Stomach (tissue), 9 donors: ENCODE measurements around the gene TCEAL2. TPM values are rescaled to one million over a fixed set of nuclear protein-coding genes. Genes with fewer than 3 reads are reported as not detected.

Source experiments
- DNase-seq, 2 donors: peaks; one replicate each; pipeline versions ENCODE4 v3.0.0 to v3.0.0-alpha.2; 2013 to 2019
- H3K27ac ChIP-seq, 5 donors: fragments of 200-600 bp in 4 of 5; sonication (generic) in 4 of 5; one replicate each; pipeline ENCODE4 v1.5.1; 2013 to 2019; ENCODE audit warnings: mild to moderate bottlenecking in 1 of 5, moderate library complexity in 1 of 5
- H3K27me3 ChIP-seq, 3 donors: fragments of 200-600 bp; sonication (generic); one replicate each; pipeline ENCODE4 v1.5.1; 2017 to 2019; ENCODE audit warnings: mixed run types in 1 of 3
- H3K36me3 ChIP-seq, 4 donors: fragments of 200-600 bp; sonication (generic); 1 replicate in 3 of 4; 2 replicates in 1 of 4; pipeline ENCODE4 v1.5.1; 2016 to 2019
- H3K4me1 ChIP-seq, 4 donors: fragments of 200-600 bp; sonication (generic); one replicate each; pipeline ENCODE4 v1.5.1; 2016 to 2019
- H3K4me3 ChIP-seq, 4 donors: fragments of 200-600 bp; sonication (generic) in 3 of 4; one replicate each; pipeline ENCODE4 v1.5.1; 2016 to 2019; ENCODE audit warnings: mild to moderate bottlenecking in 1 of 4
- H3K9me3 ChIP-seq, 4 donors: fragments of 200-600 bp; sonication (generic); one replicate each; pipeline ENCODE4 v1.5.1; 2016 to 2019
- EP300 ChIP-seq: sonication (generic); formaldehyde crosslinking; IDR thresholded peaks from one replicate; pipeline ENCODE4 v1.6.1; 2017; ENCODE audit warnings: antibody characterized with exemption
- POLR2A ChIP-seq, 4 donors: fragments of 450-650 bp; IDR thresholded peaks; one replicate each; pipeline ENCODE4 v1.6.1; 2016; ENCODE audit warnings: antibody characterized with exemption in 4 of 4, control low read depth in 2 of 4, mild to moderate bottlenecking in 1 of 4, moderate library complexity in 1 of 4
- POLR2AphosphoS5 ChIP-seq, 3 donors: sonication (generic); formaldehyde crosslinking; IDR thresholded peaks; one replicate each; pipeline ENCODE4 v1.6.1; 2016; ENCODE audit warnings: antibody characterized with exemption in 3 of 3
- WGBS, 5 donors: extraction: QIAGEN DNeasy Blood & Tissue Kit in 3 of 5; methylation state at CpG; one replicate each; pipeline versions ENCODE4 v1.1.5 to v1.1.7; 2013 to 2018; 5-methylcytosine and 5-hydroxymethylcytosine counted together
- intact Hi-C: fragments of 100-400 bp; cut with DNase I; formaldehyde crosslinking; loops from one replicate; pipeline ENCODE4 v1.15.1; 2023; ENCODE audit warnings: low total_unique reads
- polyA plus RNA-seq, 3 donors: library from polyadenylated mRNA; stranded (reverse); fragments of 200-250 nt; gene quantifications; one replicate each; pipeline ENCODE4 v1.2.3, GENCODE V29; 2013
- total RNA-seq, 5 donors: library from RNA; depleted of rRNA; stranded (reverse); fragments of >200 nt; gene quantifications; one replicate each; pipeline versions ENCODE4 v1.1.0 to v1.2.3, GENCODE V29; 2014 to 2016
- TF ChIP-seq, protein P1 (sequence below), 7 experiments: fragments of 450-650 bp in 4 of 7; fragments of 200-600 bp in 3 of 7; sonication (generic) in 3 of 7; IDR thresholded peaks; one replicate each; pipeline ENCODE4 v1.5.1; 2016 to 2019; ENCODE audit warnings: antibody characterized with exemption in 7 of 7, control low read depth in 2 of 7, mild to moderate bottlenecking in 1 of 7
- donor health status: healthy with polysubstance abuse.
- donor health status: Bipolar disorder and iron deficiency.
- donor health status: healthy.

The TCEAL2 gene
- total and polyA plus RNA-seq, 8 donors = 1.3 to 21.0 (median 6.2) TPM; not detected in 2

GRCh38 chrX:102154900-102155805 lies 29.7 kb downstream of the TCEAL2 start:
- DNase-seq = peak; percentile 25 to 27
- peak overlapping the region; percentile 58 to 81 (median 61) for H3K27ac ChIP-seq
- peaks cover 0 to 4% (median 0%) of the 10 kb centered on the region in 3 donors for H3K27me3 ChIP-seq
- H3K4me1 ChIP-seq = peaks cover 0 to 13% (median 4%) of the 10 kb centered on the region in 4 donors
- peak overlapping the region; percentile 45 to 48 (median 48) for H3K4me3 ChIP-seq
- intact Hi-C loops = no loop called here
- TF ChIP-seq, protein P1, sequence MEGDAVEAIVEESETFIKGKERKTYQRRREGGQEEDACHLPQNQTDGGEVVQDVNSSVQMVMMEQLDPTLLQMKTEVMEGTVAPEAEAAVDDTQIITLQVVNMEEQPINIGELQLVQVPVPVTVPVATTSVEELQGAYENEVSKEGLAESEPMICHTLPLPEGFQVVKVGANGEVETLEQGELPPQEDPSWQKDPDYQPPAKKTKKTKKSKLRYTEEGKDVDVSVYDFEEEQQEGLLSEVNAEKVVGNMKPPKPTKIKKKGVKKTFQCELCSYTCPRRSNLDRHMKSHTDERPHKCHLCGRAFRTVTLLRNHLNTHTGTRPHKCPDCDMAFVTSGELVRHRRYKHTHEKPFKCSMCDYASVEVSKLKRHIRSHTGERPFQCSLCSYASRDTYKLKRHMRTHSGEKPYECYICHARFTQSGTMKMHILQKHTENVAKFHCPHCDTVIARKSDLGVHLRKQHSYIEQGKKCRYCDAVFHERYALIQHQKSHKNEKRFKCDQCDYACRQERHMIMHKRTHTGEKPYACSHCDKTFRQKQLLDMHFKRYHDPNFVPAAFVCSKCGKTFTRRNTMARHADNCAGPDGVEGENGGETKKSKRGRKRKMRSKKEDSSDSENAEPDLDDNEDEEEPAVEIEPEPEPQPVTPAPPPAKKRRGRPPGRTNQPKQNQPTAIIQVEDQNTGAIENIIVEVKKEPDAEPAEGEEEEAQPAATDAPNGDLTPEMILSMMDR (IDR thresholded peaks at IDR 0.05) = no peak
- TF ChIP-seq EP300 = no peak
- TF ChIP-seq POLR2AphosphoS5 (IDR thresholded peaks at IDR 0.05) = no peak
- no peak for TF ChIP-seq POLR2A (IDR thresholded peaks at IDR 0.05)
- no peaks in the 10 kb centered on the region for H3K36me3 ChIP-seq
- 2 to 50% (median 10%) methylated on average over 14 to 32 of the region's 32 CpGs for WGBS, 5 donors
- H3K9me3 ChIP-seq = peaks cover 0 to 1% (median 0%) of the 10 kb centered on the region in 4 donors

- Histone ChIP-seq H3K27ac (peak within 1 kb of the TSS; percentile 58 to 81 (median 61)), H3K27me3 (peaks cover 0 to 4% (median 0%) of the 10 kb centered on the region in 3 donors), H3K9me3 (no peaks in the 10 kb centered on the region), H3K36me3 (no peaks in the 10 kb centered on the region), H3K4me1 (peaks cover 0 to 13% (median 4%) of the 10 kb centered on the region in 4 donors), H3K4me3 (peak within 1 kb of the TSS; percentile 45 to 48 (median 48))
- DNase-seq = peak; percentile 72 to 89
- WGBS, 5 donors = 0 to 43% (median 2%) methylated on average over 14 to 15 of the region's 15 CpGs
- intact Hi-C loops = no loop called here
- TF ChIP-seq POLR2AphosphoS5 (IDR thresholded peaks at IDR 0.05) (peak; percentile 47 to 86 (median 75)), POLR2A (IDR thresholded peaks at IDR 0.05) (no peak), EP300 (no peak)
- TF ChIP-seq, protein P1 (IDR thresholded peaks at IDR 0.05) = no peak
Observed at GRCh38 chrX:102155806-102156179, 30.3 kb downstream of the TCEAL2 start, which contains the start of gene BEX5. TSS of gene BEX5 (minus strand) at chrX:102155977. CDS start at chrX:102154265, 1,712 bp downstream.

Other genes with a start within 250 kb of the TCEAL2 start
- 10 to 100 TPM in 1 of 5 donors, 1 to 10 TPM in 4; 1.7 to 16.8 (median 7.3) TPM for gene ZMAT1, start 193.7 kb upstream of the TCEAL2 start, total RNA-seq
- 1 to 10 TPM in 2 of 3 donors, under 1 TPM in 1; 0.81 to 7.5 (median 2.1) TPM for gene ZMAT1, start 193.7 kb upstream of the TCEAL2 start, polyA plus RNA-seq
- gene TCEAL6, start 16.8 kb downstream of the TCEAL2 start, total RNA-seq = not detected
- gene TCEAL6, start 16.8 kb downstream of the TCEAL2 start, polyA plus RNA-seq = under 1 TPM in 1 of 3 donors, not detected in 2; 0.20 TPM
- gene BEX5, start 30.3 kb downstream of the TCEAL2 start, total RNA-seq = 10 to 100 TPM in 1 of 5 donors, 1 to 10 TPM in 1, not detected in 3; 5.7 to 21.9 TPM
- 10 to 100 TPM in 1 of 3 donors, 1 to 10 TPM in 2; 5.9 to 15.7 (median 8.5) TPM for gene BEX5, start 30.3 kb downstream of the TCEAL2 start, polyA plus RNA-seq
- not detected for gene TCP11X1, start 89.6 kb downstream of the TCEAL2 start, total RNA-seq
- gene TCP11X1, start 89.6 kb downstream of the TCEAL2 start, polyA plus RNA-seq = not detected
- not detected for gene NXF2, start 121.5 kb downstream of the TCEAL2 start, total RNA-seq
- gene NXF2, start 121.5 kb downstream of the TCEAL2 start, polyA plus RNA-seq = not detected